ENCODE measurements around the gene ZFAND3.
A peak's percentile ranks its signal among the peaks of the same experiment; 100 is the strongest.
"Not testable (repeated sequence)": the region's sequence is repeated elsewhere in the genome, so short reads cannot be mapped to it uniquely, and the experiment has no call there.

ZFAND3 gene

GRCh38 chr6:37940074-37940847 lies 120.7 kb downstream of the ZFAND3 start:
- FAIRE-seq: peak; percentile 43

GRCh38 chr6:37941871-37942270 lies 122.3 kb downstream of the ZFAND3 start:
- no peak for FAIRE-seq

DNA sequence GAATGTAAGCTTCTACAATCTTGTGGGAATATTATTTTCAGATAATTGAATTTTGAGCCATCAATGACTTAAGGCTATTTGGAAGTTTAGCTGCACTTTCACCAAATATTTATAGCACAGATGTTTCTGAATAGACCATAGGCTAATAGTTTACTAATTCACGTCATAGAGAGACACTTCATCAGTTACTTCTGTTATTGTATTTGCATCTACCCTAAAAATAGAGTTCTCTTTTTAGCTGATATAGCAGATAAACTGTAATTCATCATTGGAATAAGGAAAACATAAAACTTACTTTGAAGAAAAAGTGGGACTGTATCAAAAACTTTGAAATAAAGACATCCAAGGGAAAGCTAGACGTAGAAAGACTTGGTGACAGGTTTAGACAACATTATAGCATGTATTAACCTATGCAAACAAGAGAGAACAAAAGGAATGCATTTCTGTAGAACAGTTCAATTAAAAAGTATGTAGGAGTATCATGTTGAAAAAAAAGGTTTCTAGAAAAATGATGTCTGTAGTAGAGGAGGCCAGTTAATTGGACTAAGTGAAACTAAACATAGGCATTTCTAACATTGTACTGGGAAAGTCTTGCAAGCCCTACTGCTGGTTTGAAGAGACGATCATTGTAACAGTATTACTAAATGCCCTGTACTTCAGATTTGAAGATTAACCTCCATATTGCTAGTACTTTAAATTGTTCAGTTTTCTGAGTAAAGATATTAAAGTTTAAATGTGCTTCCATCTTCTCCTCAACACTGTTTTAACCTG lies 123.3 kb downstream of the ZFAND3 start:
- FAIRE-seq: no peak

- FAIRE-seq: peak; percentile 38
Observed at GRCh38 chr6:37943436-37944058, 124.0 kb downstream of the ZFAND3 start.

GRCh38 chr6:37946057-37946456 lies 126.5 kb downstream of the ZFAND3 start:
- FAIRE-seq: no peak

DNA sequence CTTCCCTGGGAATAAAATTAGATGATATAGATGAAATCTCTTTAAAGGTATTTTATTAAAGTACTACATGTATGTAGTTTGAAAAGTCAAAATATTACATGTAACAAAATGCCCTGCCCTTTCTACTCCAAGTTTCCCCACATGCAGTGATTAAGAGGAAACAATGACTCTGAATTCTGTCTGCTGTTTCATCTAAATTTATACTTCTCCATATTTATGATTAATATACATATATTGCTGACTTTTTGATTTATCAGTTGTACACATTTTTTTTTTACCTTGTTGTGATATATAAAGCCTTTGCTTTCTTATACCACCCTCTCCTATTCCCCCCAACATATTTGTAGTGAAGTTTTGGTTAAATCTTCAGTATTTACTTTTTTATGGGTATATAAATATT lies 127.9 kb downstream of the ZFAND3 start:
- FAIRE-seq: no peak

DNA sequence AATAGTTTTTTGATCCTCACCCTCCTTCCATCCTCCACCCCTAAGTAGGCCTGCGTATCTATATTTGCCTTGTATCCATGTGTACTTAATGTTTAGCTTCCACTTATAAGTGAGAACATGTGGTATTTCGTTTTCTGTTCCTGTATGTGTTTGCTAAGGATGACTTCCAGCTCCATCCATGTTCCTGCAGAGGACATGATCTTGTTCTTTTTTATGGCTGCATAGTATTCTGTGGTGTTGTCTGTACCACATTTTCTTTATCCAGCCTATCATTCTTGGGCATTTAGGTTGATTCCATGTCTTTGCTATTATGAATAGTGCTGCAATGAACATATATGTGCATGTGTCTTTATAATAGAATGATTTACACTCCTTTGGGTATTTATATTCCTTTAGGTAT lies 129.1 kb downstream of the ZFAND3 start:
- not testable (repeated sequence) for FAIRE-seq

GRCh38 chr6:37952027-37952426 lies 132.5 kb downstream of the ZFAND3 start:
- no peak for FAIRE-seq

DNA sequence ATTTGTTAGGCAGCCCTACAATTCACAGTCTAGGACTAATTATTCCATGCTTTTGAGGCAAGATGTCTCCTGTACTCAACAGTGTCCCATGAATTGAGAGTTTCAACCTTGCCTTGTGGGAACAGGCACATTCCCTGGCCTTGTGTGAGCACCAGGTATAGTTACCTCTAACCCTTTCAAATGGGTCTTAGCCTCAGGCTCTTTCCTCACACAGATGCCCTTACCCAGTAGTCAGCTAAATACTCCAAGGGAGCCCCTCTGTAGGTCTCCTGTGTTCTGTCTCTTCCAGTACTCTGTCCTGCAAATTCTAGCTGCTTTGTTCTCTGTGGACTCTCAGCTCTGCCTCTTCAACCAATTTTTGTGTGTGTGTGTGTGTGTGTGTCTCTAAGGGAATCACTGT lies 135.3 kb downstream of the ZFAND3 start:
- no peak for FAIRE-seq

DNA sequence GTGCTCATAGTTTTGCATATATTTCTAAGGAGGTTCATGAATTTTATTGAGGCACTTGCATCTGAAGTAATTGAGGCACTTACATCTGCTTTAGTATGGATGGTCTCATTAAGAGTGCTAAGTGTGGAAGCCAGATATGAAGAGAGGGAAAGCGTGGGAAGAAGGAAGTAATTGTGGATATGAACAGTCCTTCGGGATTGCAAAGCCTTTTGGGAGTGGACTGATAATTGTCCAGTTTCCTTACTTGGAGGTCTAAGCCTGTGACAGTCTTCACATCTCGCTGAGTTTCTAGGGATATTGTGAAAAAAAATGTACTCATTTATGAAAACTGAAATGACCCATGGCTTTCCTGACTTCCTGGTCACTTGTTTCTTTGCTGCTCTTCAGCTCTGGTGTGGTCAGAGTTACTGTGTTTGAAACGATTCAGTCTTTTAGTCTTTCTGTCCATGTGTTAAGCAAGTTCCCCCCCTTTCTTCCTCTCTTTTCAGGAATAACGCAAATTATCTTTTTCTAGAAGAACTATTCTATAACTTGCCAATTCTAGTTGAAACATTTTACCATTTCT lies 137.3 kb downstream of the ZFAND3 start:
- FAIRE-seq: no peak

DNA sequence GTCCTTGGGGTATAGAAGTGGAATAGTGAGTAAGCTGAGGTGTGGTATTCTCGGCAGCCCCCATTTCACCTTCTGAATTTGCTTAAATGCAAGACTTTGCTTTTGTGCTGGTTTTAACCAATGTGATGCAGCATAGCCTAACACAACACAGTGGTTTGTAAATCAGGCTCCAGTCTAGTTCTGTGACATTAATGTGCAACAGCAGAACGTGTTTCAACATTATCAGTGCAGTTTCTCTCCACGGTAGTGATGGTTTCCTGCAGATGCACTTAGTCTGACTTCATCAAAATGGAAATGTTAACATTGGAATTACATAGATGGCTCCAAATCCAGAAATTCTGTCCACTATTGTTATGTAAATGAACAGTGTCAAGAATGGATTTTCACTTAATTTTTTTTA lies 139.5 kb downstream of the ZFAND3 start:
- no peak for FAIRE-seq

GRCh38 chr6:37960139-37960935 lies 140.8 kb downstream of the ZFAND3 start:
- FAIRE-seq: no peak

DNA sequence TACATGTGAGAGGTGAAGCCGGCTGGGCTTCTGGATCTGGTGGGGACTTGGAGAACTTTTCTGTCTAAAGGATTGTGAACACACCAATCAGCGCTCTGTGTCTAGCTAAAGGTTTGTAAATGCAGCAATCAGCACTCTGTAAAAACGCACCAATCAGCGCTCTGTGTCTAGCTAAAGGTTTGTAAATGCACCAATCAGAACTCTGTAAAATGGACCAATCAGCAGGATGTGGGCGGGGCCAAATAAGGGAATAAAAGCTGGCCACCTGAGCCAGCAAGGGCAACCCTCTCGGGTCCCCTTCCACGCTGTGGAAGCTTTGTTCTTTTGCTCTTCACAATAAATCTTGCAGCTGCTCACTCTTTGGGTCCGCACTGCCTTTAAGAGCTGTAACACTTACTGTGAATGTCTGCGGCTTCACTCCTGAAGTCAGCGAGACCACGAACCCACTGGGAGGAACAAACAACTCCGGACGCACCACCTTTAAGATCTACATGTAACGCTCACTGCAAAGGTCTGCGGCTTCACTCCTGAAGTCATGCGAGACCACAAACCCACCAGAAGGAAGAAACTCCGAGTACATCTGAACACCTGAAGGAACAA lies 143.1 kb downstream of the ZFAND3 start:
- FAIRE-seq: not testable (repeated sequence)

DNA sequence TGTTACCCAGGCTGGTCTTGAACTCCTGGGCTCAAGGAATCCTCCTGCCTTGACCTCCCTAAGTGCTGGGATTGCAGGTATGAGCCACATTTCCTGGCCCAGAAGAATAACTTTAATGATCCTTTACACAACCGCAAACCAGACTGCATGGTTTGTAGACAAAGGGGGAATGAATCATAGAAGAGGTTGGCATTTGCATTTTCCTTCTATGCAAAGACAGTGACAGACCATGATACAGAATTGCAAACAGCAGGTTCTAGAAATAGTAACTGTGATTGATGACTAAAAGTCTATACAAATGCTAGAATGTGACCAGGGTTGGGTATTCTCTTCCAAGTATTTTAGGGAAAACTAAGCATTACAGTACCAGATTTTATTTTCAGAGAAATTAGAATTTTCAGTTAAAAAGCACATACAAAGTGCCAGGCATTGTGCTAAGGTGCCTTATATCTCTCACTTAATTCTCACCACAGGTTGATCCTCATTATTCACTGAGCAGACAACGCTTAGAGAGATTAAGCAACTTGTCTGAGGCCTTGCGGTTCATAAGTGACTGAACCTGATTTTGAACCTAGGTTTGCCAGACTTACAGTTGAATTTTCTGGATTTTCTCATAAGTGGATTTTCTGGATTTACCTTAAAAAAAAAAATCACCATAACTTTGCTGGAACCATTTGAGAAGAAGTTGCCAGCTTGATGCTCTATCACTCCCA lies 146.6 kb downstream of the ZFAND3 start:
- peak; percentile 62 for FAIRE-seq

- FAIRE-seq: peak; percentile 91
Observed at GRCh38 chr6:37966801-37967200, 147.3 kb downstream of the ZFAND3 start.

GRCh38 chr6:37967651-37968050 lies 148.1 kb downstream of the ZFAND3 start:
- FAIRE-seq: no peak

DNA sequence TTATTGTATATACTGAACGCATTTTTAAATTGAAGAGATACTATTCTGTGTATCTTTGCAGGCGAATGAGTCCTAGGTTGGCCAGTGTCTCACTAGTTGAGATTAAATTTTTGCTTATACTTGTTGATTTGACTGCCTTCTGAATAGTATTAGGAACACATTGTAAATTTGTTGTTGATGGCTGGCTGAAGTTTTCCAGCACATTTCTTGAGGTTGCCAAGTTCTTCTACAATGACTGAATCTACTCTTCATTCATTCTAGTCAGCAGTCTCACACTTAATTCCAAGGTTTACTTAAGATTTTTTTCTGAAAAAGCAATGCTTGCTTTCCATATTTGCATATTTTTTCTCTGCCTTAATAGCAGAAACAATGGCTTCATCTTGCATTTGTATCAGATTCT lies 151.7 kb downstream of the ZFAND3 start:
- FAIRE-seq: no peak

GRCh38 chr6:37971711-37972390 lies 152.3 kb downstream of the ZFAND3 start:
- peak; percentile 56 for FAIRE-seq

GRCh38 chr6:37972994-37973757 lies 153.6 kb downstream of the ZFAND3 start:
- FAIRE-seq: peak; percentile 30

GRCh38 chr6:37974381-37974780 lies 154.9 kb downstream of the ZFAND3 start:
- FAIRE-seq: no peak
